A549 treated with CpdA at 1 μM for 4 hours (cell line): Measurements from ENCODE around the gene CSKMT. TPM values are rescaled to one million over a fixed set of nuclear protein-coding genes. Genes with fewer than 3 reads are reported as not detected.

Source experiments
- total RNA-seq: library from RNA; stranded (reverse); fragments of 200-300 nt; extraction: Qiagen RNA extraction; gene quantifications from 5 replicates; pipeline ENCODE4 v1.2.3, GENCODE V29; 2022; ENCODE audit warnings: low read depth

Gene CSKMT, protein sequence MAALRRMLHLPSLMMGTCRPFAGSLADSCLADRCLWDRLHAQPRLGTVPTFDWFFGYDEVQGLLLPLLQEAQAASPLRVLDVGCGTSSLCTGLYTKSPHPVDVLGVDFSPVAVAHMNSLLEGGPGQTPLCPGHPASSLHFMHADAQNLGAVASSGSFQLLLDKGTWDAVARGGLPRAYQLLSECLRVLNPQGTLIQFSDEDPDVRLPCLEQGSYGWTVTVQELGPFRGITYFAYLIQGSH
- total RNA-seq = 11.7 to 17.3 TPM (median 13.5 TPM) in 5 replicates

GRCh38 chr11:62665075-62665598 lies at the start of gene CSKMT, which contains the start of gene C11orf98:
CSKMT (plus strand) TSS chr11:62665312; CDS start chr11:62665880, 568 bp downstream.
C11orf98 (minus strand) TSS chr11:62665210; CDS start chr11:62665169, 41 bp downstream.

DNA sequence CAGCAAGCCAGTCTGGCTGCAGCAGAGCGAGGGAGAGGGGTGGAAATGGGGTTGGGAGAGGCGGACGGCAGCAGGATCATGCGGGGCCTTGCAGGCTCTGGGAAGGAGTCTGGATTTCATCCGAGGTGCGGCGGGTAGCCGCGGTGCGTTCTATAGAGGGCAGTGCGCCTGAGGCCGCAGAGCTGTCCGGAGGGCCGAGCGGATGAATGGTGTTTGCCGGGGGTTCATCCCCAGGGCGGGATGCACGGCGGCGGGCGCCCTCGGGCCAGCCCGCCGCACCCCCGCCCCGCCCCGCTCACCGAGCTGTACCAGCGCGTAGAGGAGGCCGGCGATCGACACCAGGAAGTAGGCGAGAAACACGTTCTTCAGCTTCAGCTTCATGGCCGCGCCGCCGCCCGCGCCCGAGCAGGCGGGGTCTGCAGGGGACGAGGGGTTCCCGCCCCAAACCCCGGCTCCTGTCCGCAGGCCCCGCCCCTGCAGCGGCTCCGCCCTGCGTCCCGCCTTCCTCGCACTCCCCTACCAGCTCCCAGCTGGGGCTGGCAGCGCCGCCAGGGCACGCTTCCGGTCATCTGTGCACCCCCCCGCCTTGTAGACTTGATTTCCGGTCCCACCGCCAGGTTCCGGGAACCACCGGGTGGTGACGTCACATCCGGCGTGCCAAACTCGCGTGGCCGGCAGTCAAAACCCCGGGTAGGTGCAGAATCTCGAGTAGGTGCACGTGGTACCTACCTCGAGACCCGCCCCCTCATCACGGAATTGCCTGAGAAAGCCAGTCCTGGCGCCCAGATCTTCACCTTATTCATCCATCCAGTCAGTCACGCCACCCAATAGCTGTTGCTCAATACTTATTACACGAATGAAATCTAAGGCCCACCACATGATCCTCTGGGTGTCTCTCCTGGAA lies 43.3 kb upstream of the CSKMT start, which contains the start of gene B3GAT3:
Gene B3GAT3, minus strand, starts transcription at position 420 of the 904 bp plus-strand sequence. Its CDS starts 39 bp downstream, at position 381.

DNA sequence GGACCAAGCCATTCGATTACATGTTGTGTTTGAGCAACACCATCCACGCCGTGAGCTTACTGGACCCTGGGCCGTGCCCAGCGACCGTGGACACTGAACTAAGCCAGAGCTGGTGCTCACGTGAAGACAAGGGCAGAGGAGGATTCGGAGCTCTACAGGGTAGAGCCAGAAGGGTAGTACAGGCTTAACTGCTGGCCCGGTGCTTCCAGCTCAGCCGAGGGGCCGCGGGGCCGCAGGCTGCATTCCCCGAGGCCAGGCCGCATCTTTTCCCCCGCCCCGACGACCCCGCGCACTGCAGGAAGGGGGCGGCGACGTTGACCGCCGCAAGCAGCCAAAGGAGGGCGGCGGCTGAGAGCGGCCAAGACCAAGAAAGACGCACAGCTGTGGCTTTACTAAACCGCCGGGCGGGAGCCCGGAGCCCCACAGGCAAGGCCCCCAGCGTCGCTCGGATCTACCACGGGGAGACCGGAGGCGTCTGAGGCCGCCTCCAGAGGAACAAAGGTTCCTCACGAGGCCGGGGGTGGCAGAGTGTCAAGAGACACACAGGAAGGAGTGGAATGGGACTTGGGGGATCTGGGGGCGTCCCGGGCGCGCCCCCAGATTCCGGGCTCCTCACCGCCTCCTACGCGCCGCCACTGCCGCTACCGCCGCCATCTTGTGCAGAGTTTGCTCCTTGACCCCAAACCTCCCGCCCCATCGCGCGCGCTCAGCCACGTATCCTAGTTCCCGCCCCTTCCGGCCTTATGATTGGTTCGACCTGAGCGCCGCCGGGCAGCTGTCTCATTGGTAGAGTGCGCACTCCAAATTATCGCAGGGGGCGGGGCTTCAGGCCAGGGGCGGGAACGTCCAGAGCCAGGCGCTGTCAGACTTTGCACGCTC lies 18.9 kb upstream of the CSKMT start, which contains the start of gene GANAB:
Gene GANAB, minus strand, starts transcription at position 668 of the 879 bp plus-strand sequence. Its CDS starts 14 bp downstream, at position 654.

GRCh38 chr11:62671608-62672389 lies 6.7 kb downstream of the CSKMT start, which contains the start of the genes LBHD1 and UQCC3:
LBHD1 (minus strand) TSS chr11:62672267; CDS start chr11:62670031, 2,236 bp downstream.
UQCC3 (plus strand) TSS chr11:62671673; CDS start chr11:62671746, 73 bp downstream.

GRCh38 chr11:62678770-62679696 lies 13.9 kb downstream of the CSKMT start, which contains the start of gene UBXN1:
UBXN1 (minus strand) TSS chr11:62679073; CDS start chr11:62678923, 150 bp downstream.

DNA sequence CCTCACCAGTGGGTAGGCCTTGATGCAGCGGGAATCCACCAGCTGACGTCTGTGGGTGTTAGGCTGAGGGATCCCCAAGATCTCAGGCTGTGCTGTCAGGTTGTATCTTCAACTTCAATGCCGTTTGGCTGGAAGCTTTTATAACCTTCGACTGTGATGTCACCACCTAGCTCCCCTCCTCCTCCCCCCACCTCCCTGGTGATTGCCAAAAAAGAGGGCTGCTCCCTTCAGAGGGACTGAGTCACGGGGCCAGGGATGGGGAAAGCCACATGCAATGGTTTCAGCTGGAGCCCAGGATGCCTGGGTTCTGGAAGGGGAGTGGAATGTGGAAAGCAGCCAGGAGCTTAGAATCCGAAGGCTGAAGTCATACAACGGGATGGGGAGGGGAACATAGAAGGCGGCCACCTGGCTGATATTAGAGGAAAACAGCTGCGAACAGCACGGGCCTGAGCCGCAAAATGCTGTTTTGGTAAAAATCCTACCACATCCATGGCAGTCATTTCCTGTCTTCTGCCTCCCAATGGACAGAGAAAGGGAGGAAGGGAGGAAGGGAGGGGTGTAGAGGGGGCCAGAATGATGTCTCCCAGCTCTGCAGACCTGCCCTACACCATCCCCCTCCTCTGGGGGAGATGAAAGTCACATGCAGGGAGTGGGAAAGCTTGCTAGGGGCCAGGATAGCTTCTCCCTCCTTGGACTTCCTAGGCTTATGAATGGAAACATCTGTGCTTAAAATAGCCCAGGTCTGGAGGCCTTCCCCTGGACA lies 24.5 kb downstream of the CSKMT start, which contains the start of gene LRRN4CL:
Gene LRRN4CL, minus strand, starts transcription at position 110 of the 763 bp plus-strand sequence. CDS start 1,022 bp downstream, outside the sequence.

DNA sequence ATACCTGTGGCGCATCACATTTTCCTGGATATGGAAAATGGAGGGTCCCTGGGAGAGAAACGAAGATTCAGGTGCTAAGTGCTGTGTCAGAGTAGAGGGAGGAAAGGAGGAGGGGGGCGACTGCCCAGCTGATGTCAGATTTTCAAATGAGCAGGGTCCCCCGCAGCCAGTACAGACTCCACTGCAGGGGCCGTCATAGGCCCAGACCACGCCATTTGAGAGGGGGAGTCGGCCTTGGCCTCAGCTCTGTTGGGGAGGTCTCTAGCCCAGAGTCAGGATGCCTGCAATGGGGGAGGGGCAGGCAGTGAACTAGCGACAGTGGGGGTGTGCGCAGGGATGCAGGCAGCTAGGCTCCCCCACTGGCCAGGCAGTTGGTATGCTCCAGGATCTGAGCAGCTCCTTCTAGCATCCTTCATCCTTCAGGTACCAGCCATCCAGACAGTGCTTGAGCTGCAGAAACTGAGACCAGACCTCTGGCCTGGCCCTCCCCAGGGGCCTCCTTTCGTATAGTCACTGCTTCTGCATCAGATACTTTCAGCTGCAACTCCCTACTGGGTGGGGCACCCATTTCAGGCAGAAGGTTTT lies 42.3 kb downstream of the CSKMT start, which contains the start of the genes BSCL2 and GNG3:
Gene BSCL2, minus strand, starts transcription at position 148 of the 585 bp plus-strand sequence. CDS start 229 bp downstream, outside the sequence.
Gene GNG3, plus strand, starts transcription at position 400 of the 585 bp plus-strand sequence. CDS start 620 bp downstream, outside the sequence.

Other genes with a start within 250 kb of the CSKMT start
- gene SCGB1A1, start 246.3 kb upstream of the CSKMT start, total RNA-seq = not detected in 5 replicates
- 153 to 206 TPM (median 176 TPM) in 5 replicates for gene AHNAK, start 118.5 kb upstream of the CSKMT start, total RNA-seq
- 1,810 to 2,054 TPM (median 1,998 TPM) in 5 replicates for gene EEF1G, start 91.4 kb upstream of the CSKMT start, total RNA-seq
- gene TUT1, start 73.8 kb upstream of the CSKMT start, total RNA-seq = 12.6 to 16.4 TPM (median 14.7 TPM) in 5 replicates
- gene MTA2, start 63.4 kb upstream of the CSKMT start, total RNA-seq = 85.5 to 90.4 TPM (median 87.7 TPM) in 5 replicates
- gene EML3, start 52.5 kb upstream of the CSKMT start, total RNA-seq = 17.7 to 28.3 TPM (median 25.4 TPM) in 5 replicates
- 2.2 to 4.7 TPM (median 4.0 TPM) in 5 replicates for gene ROM1, start 52.1 kb upstream of the CSKMT start, total RNA-seq
- gene B3GAT3, start 43.3 kb upstream of the CSKMT start, total RNA-seq = 43.0 to 56.7 TPM (median 55.6 TPM) in 5 replicates
- gene GANAB, start 18.7 kb upstream of the CSKMT start, total RNA-seq = 243 to 281 TPM (median 269 TPM) in 5 replicates
- 16.8 to 22.4 TPM (median 21.8 TPM) in 5 replicates for gene INTS5, start 12.0 kb upstream of the CSKMT start, total RNA-seq
- 136 to 160 TPM (median 145 TPM) in 5 replicates for gene C11orf98, start 102 bp upstream of the CSKMT start, total RNA-seq
- 23.9 to 36.7 TPM (median 32.9 TPM) in 5 replicates for gene UQCC3, start 6.4 kb downstream of the CSKMT start, total RNA-seq
- gene LBHD1, start 7.0 kb downstream of the CSKMT start, total RNA-seq = 4.0 to 5.2 TPM (median 5.0 TPM) in 5 replicates
- 113 to 129 TPM (median 124 TPM) in 5 replicates for gene UBXN1, start 13.8 kb downstream of the CSKMT start, total RNA-seq
- gene LRRN4CL, start 24.2 kb downstream of the CSKMT start, total RNA-seq = 0.08 to 0.12 TPM (median 0.10 TPM) in 3 of 5 replicates, not detected in the others
- gene BSCL2, start 42.1 kb downstream of the CSKMT start, total RNA-seq = 55.9 to 81.0 TPM (median 72.4 TPM) in 5 replicates
- gene GNG3, start 42.4 kb downstream of the CSKMT start, total RNA-seq = 0.08 TPM in 1 of 5 replicates, not detected in the others
- 37.0 to 43.4 TPM (median 42.3 TPM) in 5 replicates for gene HNRNPUL2, start 62.1 kb downstream of the CSKMT start, total RNA-seq
- gene TTC9C, start 63.2 kb downstream of the CSKMT start, total RNA-seq = 32.4 to 38.1 TPM (median 35.4 TPM) in 5 replicates
- 0.97 to 2.2 TPM (median 1.4 TPM) in 5 replicates for gene ZBTB3, start 88.8 kb downstream of the CSKMT start, total RNA-seq
- gene POLR2G, start 96.3 kb downstream of the CSKMT start, total RNA-seq = 164 to 200 TPM (median 184 TPM) in 5 replicates
- 13.6 to 17.9 TPM (median 16.1 TPM) in 5 replicates for gene TAF6L, start 106.1 kb downstream of the CSKMT start, total RNA-seq
- gene TMEM179B, start 122.1 kb downstream of the CSKMT start, total RNA-seq = 67.5 to 93.2 TPM (median 88.1 TPM) in 5 replicates
- gene TMEM223, start 126.7 kb downstream of the CSKMT start, total RNA-seq = 19.1 to 31.3 TPM (median 28.3 TPM) in 5 replicates
- gene NXF1, start 140.1 kb downstream of the CSKMT start, total RNA-seq = 48.0 to 61.2 TPM (median 57.6 TPM) in 5 replicates
- gene STX5, start 166.7 kb downstream of the CSKMT start, total RNA-seq = 19.8 to 29.3 TPM (median 27.5 TPM) in 5 replicates
- gene TEX54, start 167.5 kb downstream of the CSKMT start, total RNA-seq = not detected in 5 replicates
- gene WDR74, start 174.3 kb downstream of the CSKMT start, total RNA-seq = 74.7 to 85.8 TPM (median 82.6 TPM) in 5 replicates
- gene SLC3A2, start 215.6 kb downstream of the CSKMT start, total RNA-seq = 884 to 1,045 TPM (median 1,010 TPM) in 5 replicates